ENCODE results near the gene HARS1. TPM values are rescaled to one million over a fixed set of nuclear protein-coding genes. Genes with fewer than 3 reads are reported as not detected.

The HARS1 gene
- total RNA-seq, 1 donor from 2014 or later: 46.9 TPM

Small RNA genes within 50 kb of the gene (microRNA-seq; reads per million reads assigned to microRNA genes)
- not detected for gene MIR3655 (ENCODE audit: borderline microRNAs expressed)

Other genes starting within 250 kb of the HARS1 start
- gene EIF4EBP3, start 143.7 kb downstream of the HARS1 start, total RNA-seq: 21.4 TPM
- 19.4 TPM for gene SRA1, start 133.9 kb downstream of the HARS1 start, total RNA-seq
- 25.8 TPM for gene APBB3, start 126.8 kb downstream of the HARS1 start, total RNA-seq
- 89.4 TPM for gene SLC35A4, start 126.5 kb downstream of the HARS1 start, total RNA-seq
- 127 TPM for gene CD14, start 58.2 kb downstream of the HARS1 start, total RNA-seq
- gene TMCO6, start 51.9 kb downstream of the HARS1 start, total RNA-seq: 10.7 TPM
- 47.2 TPM for gene NDUFA2, start 43.7 kb downstream of the HARS1 start, total RNA-seq
- gene IK, start 43.5 kb downstream of the HARS1 start, total RNA-seq: 63.5 TPM
- 23.4 TPM for gene WDR55, start 26.5 kb downstream of the HARS1 start, total RNA-seq
- 0.84 TPM for gene DND1, start 17.8 kb downstream of the HARS1 start, total RNA-seq
- 23.1 TPM for gene HARS2, start 85 bp upstream of the HARS1 start, total RNA-seq
- 42.3 TPM for gene ZMAT2, start 9.1 kb upstream of the HARS1 start, total RNA-seq
- not detected for gene PCDHA1, start 94.8 kb upstream of the HARS1 start, total RNA-seq
- gene PCDHA2, start 103.5 kb upstream of the HARS1 start, total RNA-seq: 0.35 TPM
- gene PCDHA3, start 109.7 kb upstream of the HARS1 start, total RNA-seq: 1.3 TPM
- 1.1 TPM for gene PCDHA4, start 115.7 kb upstream of the HARS1 start, total RNA-seq
- gene PCDHA5, start 130.2 kb upstream of the HARS1 start, total RNA-seq: 0.43 TPM
- 0.64 TPM for gene PCDHA6, start 136.6 kb upstream of the HARS1 start, total RNA-seq
- 0.35 TPM for gene PCDHA7, start 142.9 kb upstream of the HARS1 start, total RNA-seq
- 0.49 TPM for gene PCDHA8, start 149.8 kb upstream of the HARS1 start, total RNA-seq
- gene PCDHA9, start 157.0 kb upstream of the HARS1 start, total RNA-seq: 0.20 TPM
- 1.7 TPM for gene PCDHA10, start 164.5 kb upstream of the HARS1 start, total RNA-seq
- gene PCDHA11, start 177.6 kb upstream of the HARS1 start, total RNA-seq: 0.38 TPM
- 8.8 TPM for gene PCDHA12, start 183.9 kb upstream of the HARS1 start, total RNA-seq
- 2.3 TPM for gene PCDHA13, start 190.8 kb upstream of the HARS1 start, total RNA-seq
- 3.7 TPM for gene PCDHAC1, start 234.9 kb upstream of the HARS1 start, total RNA-seq